Measurements from ENCODE around the gene CELF1. TPM values are rescaled to one million over a fixed set of nuclear protein-coding genes. Genes with fewer than 3 reads are reported as not detected.
A peak's percentile ranks its signal among the peaks of the same experiment; 100 is the strongest.

The CELF1 gene
- total and polyA plus RNA-seq, 10 of the 15 experiments (the other 5 are each of a cell fraction or from before 2014, with no cell fraction given): 35.3 to 128 (median 85.7) TPM

- TF ChIP-seq E2F4 (IDR thresholded peaks at IDR 0.05; ENCODE audit: low read depth, low read length) (no peak), SMAD5 (IDR thresholded peaks at IDR 0.05; ENCODE audit: low read depth) (no peak), ETV6 (conservative IDR thresholded peaks at IDR 0.05 in 1 of 2, IDR thresholded peaks at IDR 0.05 in 1 of 2; ENCODE audit: borderline replicate concordance in 1 of 2, low read depth in 1 of 2) (no peak), NRF1 (conservative IDR thresholded peaks at IDR 0.05; ENCODE audit: low read depth, low read length) (no peak), NKRF (conservative IDR thresholded peaks at IDR 0.05) (peak; percentile 64), ATF7 (IDR thresholded peaks at IDR 0.05; ENCODE audit: low read depth) (no peak), SMC3 (IDR thresholded peaks at IDR 0.05; ENCODE audit: borderline replicate concordance, low read length) (no peak), MTA3 (IDR thresholded peaks at IDR 0.05; ENCODE audit: borderline replicate concordance, low read length) (no peak), LARP7 (IDR thresholded peaks at IDR 0.05) (peak; percentile 34; the same call in 1 of the 2 replicates), HDAC2 (IDR thresholded peaks at IDR 0.05) (no peak), ZNF384 (IDR thresholded peaks at IDR 0.05; ENCODE audit: borderline replicate concordance, low read depth, low read length) (no peak), TBL1XR1 (IDR thresholded peaks at IDR 0.05; ENCODE audit: low read depth, low read length) (no peak), SP1 (IDR thresholded peaks at IDR 0.05; ENCODE audit: low read depth, low read length) (no peak), JUNB (IDR thresholded peaks at IDR 0.05) (no peak)
Measured at GRCh38 chr11:47552056-47552565, 821 bp downstream of the CELF1 start (continued).
